ENCODE results near the gene C1orf105. TPM values are rescaled to one million over a fixed set of nuclear protein-coding genes. Genes with fewer than 3 reads are reported as not detected.

C1orf105 gene
- total RNA-seq, 1 experiment from 2014 or later: not detected

DNA sequence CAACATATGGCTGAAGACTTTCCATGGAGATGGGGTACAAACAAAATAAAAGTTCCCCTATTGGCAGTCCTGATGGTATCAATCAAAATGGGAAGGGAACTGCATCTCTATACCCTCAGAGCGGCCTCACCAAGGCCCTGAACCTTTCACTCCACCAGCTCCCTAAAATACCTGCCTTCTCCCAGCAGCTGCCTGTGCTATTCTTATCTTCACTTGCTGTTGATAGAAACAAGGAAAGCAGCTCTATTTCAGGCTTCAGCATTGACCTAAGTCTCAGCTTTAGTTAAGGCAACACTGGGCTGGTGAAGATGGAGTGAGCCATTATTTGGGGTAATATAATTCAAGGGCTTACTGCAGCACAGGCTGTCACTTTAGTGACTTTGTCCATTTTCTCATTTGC is 45.1 kb downstream of the C1orf105 start (continued):
- TF ChIP-seq, protein P1, sequence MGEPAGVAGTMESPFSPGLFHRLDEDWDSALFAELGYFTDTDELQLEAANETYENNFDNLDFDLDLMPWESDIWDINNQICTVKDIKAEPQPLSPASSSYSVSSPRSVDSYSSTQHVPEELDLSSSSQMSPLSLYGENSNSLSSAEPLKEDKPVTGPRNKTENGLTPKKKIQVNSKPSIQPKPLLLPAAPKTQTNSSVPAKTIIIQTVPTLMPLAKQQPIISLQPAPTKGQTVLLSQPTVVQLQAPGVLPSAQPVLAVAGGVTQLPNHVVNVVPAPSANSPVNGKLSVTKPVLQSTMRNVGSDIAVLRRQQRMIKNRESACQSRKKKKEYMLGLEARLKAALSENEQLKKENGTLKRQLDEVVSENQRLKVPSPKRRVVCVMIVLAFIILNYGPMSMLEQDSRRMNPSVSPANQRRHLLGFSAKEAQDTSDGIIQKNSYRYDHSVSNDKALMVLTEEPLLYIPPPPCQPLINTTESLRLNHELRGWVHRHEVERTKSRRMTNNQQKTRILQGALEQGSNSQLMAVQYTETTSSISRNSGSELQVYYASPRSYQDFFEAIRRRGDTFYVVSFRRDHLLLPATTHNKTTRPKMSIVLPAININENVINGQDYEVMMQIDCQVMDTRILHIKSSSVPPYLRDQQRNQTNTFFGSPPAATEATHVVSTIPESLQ (CRISPR knock-in tag; IDR thresholded peaks at IDR 0.05): no peak
- TF ChIP-seq EMX1 (CRISPR knock-in tag; IDR thresholded peaks at IDR 0.05): no peak

DNA sequence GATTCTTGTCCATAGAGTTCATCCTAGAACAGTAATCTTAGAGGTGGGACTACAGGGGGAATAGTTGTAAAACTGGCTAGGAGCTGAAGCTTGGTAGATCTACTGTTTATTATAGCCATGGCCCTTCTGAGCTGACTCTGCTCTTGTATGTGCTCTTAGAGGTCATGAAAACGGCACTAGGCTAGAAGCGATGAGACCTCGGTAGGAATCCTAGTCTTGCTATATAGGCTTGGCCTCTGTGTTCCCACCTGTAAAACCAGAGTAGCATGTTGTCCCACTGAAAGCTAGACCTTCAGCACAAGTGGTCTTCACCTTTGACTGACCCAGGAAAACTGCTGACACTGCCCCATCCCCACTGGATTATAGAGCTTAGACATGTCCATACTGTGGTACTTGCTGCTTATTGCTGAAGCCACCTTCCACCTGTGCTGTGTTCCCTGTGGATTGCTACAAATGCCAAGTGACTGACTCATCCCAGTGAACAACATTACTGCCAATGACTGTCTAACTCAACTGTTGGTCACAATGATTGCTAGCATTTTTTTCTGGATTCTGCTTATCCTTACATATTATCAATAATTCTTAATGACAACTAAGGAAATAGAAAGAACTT is 46.4 kb downstream of the C1orf105 start:
- Mint-ChIP-seq H3K4me1 (no peaks in the 10 kb centered on the region), H3K27me3 (ENCODE audit: low read depth) (no peaks in the 10 kb centered on the region), H3K27ac (no peak overlapping the region), H3K9me3 (no peaks in the 10 kb centered on the region), H3K4me3 (no peak overlapping the region), H3K36me3 (no peaks in the 10 kb centered on the region)
- DNase-seq (ENCODE audit: low spot score): no peak
- POLR2A ChIA-PET: no interaction called here
- TF ChIP-seq HMGA2 (CRISPR knock-in tag; IDR thresholded peaks at IDR 0.05) (no peak), ELF4 (CRISPR knock-in tag; IDR thresholded peaks at IDR 0.05; ENCODE audit: low read depth) (no peak), GTF2I (CRISPR knock-in tag; conservative IDR thresholded peaks at IDR 0.05) (no peak), ZNF396 (CRISPR knock-in tag; IDR thresholded peaks at IDR 0.05; ENCODE audit: borderline replicate concordance) (no peak), TEAD4 (CRISPR knock-in tag; IDR thresholded peaks at IDR 0.05) (no peak), OVOL2 (CRISPR knock-in tag; IDR thresholded peaks at IDR 0.05; ENCODE audit: borderline replicate concordance) (no peak), ZNF423 (CRISPR knock-in tag; IDR thresholded peaks at IDR 0.05) (no peak), HMGXB4 (CRISPR knock-in tag; IDR thresholded peaks at IDR 0.05) (no peak), ARID4B (CRISPR knock-in tag; IDR thresholded peaks at IDR 0.05; ENCODE audit: borderline replicate concordance) (no peak), NR1H2 (CRISPR knock-in tag; IDR thresholded peaks at IDR 0.05) (no peak), FOXK1 (CRISPR knock-in tag; IDR thresholded peaks at IDR 0.05) (no peak), SMAD3 (CRISPR knock-in tag; IDR thresholded peaks at IDR 0.05; ENCODE audit: borderline replicate concordance) (no peak), ESRRA (CRISPR knock-in tag; IDR thresholded peaks at IDR 0.05; ENCODE audit: borderline replicate concordance) (no peak), CBFB (CRISPR knock-in tag; IDR thresholded peaks at IDR 0.05; ENCODE audit: low read depth) (no peak)
- no peak for ATAC-seq
- CTCF ChIA-PET: no interaction called here

GRCh38 chr1:172467446-172467845 is 47.0 kb downstream of the C1orf105 start:
- no peak overlapping the region for H3K27ac Mint-ChIP-seq
- POLR2A ChIA-PET: no interaction called here
- H3K4me3 Mint-ChIP-seq: no peak overlapping the region
- DNase-seq (ENCODE audit: low spot score): no peak
- no peaks in the 10 kb centered on the region for H3K36me3 Mint-ChIP-seq
- CTCF ChIA-PET: no interaction called here
- H3K4me1 Mint-ChIP-seq: no peaks in the 10 kb centered on the region
- no peaks in the 10 kb centered on the region for H3K27me3 Mint-ChIP-seq (ENCODE audit: low read depth)
- no peak for TF ChIP-seq TCF7 (CRISPR knock-in tag; IDR thresholded peaks at IDR 0.05; ENCODE audit: low read depth)
- ATAC-seq: no peak
- no peaks in the 10 kb centered on the region for H3K9me3 Mint-ChIP-seq
